ENCODE measurements around the gene GRID1.
A peak's percentile ranks its signal among the peaks of the same experiment; 100 is the strongest.

The GRID1 gene

GRCh38 chr10:86204421-86205305 is 161.9 kb downstream of the GRID1 start:
- H3K27ac ChIP-seq, result peak overlapping the region; percentile 83
- TF ChIP-seq, protein P1, sequence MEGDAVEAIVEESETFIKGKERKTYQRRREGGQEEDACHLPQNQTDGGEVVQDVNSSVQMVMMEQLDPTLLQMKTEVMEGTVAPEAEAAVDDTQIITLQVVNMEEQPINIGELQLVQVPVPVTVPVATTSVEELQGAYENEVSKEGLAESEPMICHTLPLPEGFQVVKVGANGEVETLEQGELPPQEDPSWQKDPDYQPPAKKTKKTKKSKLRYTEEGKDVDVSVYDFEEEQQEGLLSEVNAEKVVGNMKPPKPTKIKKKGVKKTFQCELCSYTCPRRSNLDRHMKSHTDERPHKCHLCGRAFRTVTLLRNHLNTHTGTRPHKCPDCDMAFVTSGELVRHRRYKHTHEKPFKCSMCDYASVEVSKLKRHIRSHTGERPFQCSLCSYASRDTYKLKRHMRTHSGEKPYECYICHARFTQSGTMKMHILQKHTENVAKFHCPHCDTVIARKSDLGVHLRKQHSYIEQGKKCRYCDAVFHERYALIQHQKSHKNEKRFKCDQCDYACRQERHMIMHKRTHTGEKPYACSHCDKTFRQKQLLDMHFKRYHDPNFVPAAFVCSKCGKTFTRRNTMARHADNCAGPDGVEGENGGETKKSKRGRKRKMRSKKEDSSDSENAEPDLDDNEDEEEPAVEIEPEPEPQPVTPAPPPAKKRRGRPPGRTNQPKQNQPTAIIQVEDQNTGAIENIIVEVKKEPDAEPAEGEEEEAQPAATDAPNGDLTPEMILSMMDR (conservative IDR thresholded peaks at IDR 0.05), result no peak

DNA sequence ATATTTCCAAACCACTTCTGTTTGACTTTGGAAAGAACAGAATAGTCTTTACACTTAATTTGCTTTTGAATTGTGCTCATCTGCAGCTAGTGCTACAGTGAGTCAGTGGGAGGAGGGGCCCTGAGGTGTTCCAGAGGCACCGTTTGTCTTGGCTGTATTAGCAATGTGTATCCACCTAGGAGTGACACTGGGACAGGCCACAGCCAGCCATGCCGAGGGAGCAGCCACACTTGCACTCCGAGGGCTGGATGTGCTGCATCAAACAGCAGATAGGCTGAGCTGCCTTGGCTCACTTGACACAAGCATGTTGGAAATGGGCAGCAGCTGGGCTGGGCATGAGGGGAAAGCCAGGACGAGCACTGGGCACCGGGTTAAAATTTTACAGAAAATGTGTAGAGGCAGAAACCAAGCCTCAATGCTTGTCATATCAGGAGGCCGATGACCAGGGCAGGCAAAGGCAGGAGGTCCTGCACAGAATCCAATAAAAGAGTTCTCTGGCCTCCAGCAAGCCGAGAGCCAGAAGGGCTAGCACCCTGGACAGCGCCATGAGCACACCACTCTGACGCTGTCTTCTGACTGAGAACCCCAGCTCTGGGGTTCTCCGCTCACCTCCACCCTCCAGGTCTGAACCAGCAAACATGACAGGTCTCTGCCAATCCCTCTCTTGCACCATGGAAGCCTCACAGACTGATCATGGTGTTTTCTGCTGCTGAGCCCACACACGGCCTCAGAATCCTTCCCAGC is 163.3 kb downstream of the GRID1 start:
- H3K27ac ChIP-seq, result peak overlapping the region; percentile 83; the same call in 1 of the 2 replicates
- TF ChIP-seq, protein P1 (conservative IDR thresholded peaks at IDR 0.05), result no peak

DNA sequence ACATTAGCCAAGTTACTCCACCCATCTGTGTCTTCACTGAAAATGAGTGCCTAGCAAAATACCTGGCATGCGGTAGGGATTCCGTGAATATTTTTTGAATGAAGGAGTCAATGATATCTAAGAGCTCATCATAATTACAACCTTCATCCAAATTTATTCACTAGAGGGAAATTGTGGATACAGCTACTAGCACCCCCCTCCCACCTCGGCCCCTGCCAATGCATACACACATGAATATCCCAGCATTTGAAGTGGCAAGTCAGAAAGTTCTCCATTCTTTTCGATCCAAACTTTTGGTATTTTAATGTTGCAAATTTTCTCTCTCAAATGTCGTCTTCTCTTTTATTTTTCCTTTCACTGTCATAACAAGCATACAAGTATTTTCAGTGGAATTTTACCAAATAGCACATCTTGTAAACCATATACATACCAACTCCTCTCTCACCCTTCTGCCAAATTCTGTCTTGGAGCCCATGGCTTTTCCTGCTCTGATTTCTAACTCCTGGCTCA is 164.3 kb downstream of the GRID1 start:
- TF ChIP-seq, protein P1 (conservative IDR thresholded peaks at IDR 0.05), result no peak
- no peak overlapping the region for H3K27ac ChIP-seq

GRCh38 chr10:86200867-86201266 is 165.7 kb downstream of the GRID1 start:
- no peak overlapping the region for H3K27ac ChIP-seq
- TF ChIP-seq, protein P1 (conservative IDR thresholded peaks at IDR 0.05), result no peak

GRCh38 chr10:86200269-86200668 is 166.3 kb downstream of the GRID1 start:
- H3K27ac ChIP-seq, result no peak overlapping the region
- TF ChIP-seq, protein P1 (conservative IDR thresholded peaks at IDR 0.05), result no peak

- TF ChIP-seq, protein P1 (conservative IDR thresholded peaks at IDR 0.05), result no peak
Observed at GRCh38 chr10:86199041-86199440, 167.6 kb downstream of the GRID1 start.

GRCh38 chr10:86198271-86198670 is 168.3 kb downstream of the GRID1 start:
- H3K27ac ChIP-seq, result no peak overlapping the region
- TF ChIP-seq, protein P1 (conservative IDR thresholded peaks at IDR 0.05), result no peak

More at GRCh38 chr10:86199041-86199440, 167.6 kb downstream of the GRID1 start:
- no peak overlapping the region for H3K27ac ChIP-seq
